ENCODE results near the gene OSBPL2. TPM values are rescaled to one million over a fixed set of nuclear protein-coding genes. Genes with fewer than 3 reads are reported as not detected.

OSBPL2 gene
- total RNA-seq, 2 experiments from 2014 or later, result 27.1 TPM

GRCh38 chr20:62273416-62273815, 35.1 kb downstream of the OSBPL2 start:
- Mint-ChIP-seq H3K4me3 (no peak overlapping the region), H3K27me3 (no peaks in the 10 kb centered on the region), H3K4me1 (no peaks in the 10 kb centered on the region), H3K27ac (no peak overlapping the region), H3K9me3 (ENCODE audit: low read depth) (no peaks in the 10 kb centered on the region), H3K36me3 (no peaks in the 10 kb centered on the region)
- CTCF ChIA-PET, result no interaction called here
- ATAC-seq (no peak), DNase-seq (no peak)

- H3K4me3 Mint-ChIP-seq, result no peak overlapping the region
- H3K36me3 Mint-ChIP-seq, result no peaks in the 10 kb centered on the region
- DNase-seq (no peak), ATAC-seq (no peak)
- no peak overlapping the region for H3K27ac Mint-ChIP-seq
- no peaks in the 10 kb centered on the region for H3K9me3 Mint-ChIP-seq (ENCODE audit: low read depth)
- CTCF ChIA-PET, result no interaction called here
- H3K4me1 Mint-ChIP-seq, result no peaks in the 10 kb centered on the region
- H3K27me3 Mint-ChIP-seq, result no peaks in the 10 kb centered on the region
Measured at GRCh38 chr20:62274332-62274950, 36.1 kb downstream of the OSBPL2 start.

GRCh38 chr20:62275219-62275618, 36.9 kb downstream of the OSBPL2 start:
- Mint-ChIP-seq H3K27me3 (no peaks in the 10 kb centered on the region), H3K36me3 (peaks cover 2% of the 10 kb centered on the region), H3K4me1 (no peaks in the 10 kb centered on the region), H3K27ac (no peak overlapping the region), H3K4me3 (no peak overlapping the region), H3K9me3 (ENCODE audit: low read depth) (no peaks in the 10 kb centered on the region)
- DNase-seq (no peak), ATAC-seq (no peak)
- CTCF ChIA-PET, result no interaction called here

- Mint-ChIP-seq H3K9me3 (ENCODE audit: low read depth) (no peaks in the 10 kb centered on the region), H3K4me1 (no peaks in the 10 kb centered on the region), H3K27me3 (no peaks in the 10 kb centered on the region), H3K36me3 (peaks cover 6% of the 10 kb centered on the region), H3K27ac (no peak overlapping the region), H3K4me3 (no peak overlapping the region)
- CTCF ChIA-PET, result no interaction called here
- ATAC-seq, result no peak
- no peak for DNase-seq
Measured at GRCh38 chr20:62276439-62276838, 38.1 kb downstream of the OSBPL2 start.

GRCh38 chr20:62277253-62277652, 38.9 kb downstream of the OSBPL2 start:
- Mint-ChIP-seq H3K27me3 (no peaks in the 10 kb centered on the region), H3K4me3 (no peak overlapping the region), H3K9me3 (ENCODE audit: low read depth) (no peaks in the 10 kb centered on the region), H3K36me3 (peaks cover 10% of the 10 kb centered on the region), H3K4me1 (no peaks in the 10 kb centered on the region), H3K27ac (no peak overlapping the region)
- ATAC-seq (no peak), DNase-seq (no peak)
- CTCF ChIA-PET, result no interaction called here

- Mint-ChIP-seq H3K4me3 (no peak overlapping the region), H3K36me3 (peaks cover 10% of the 10 kb centered on the region), H3K9me3 (ENCODE audit: low read depth) (no peaks in the 10 kb centered on the region), H3K27ac (no peak overlapping the region), H3K4me1 (no peaks in the 10 kb centered on the region), H3K27me3 (no peaks in the 10 kb centered on the region)
- DNase-seq (no peak), ATAC-seq (no peak)
- CTCF ChIA-PET, result no interaction called here
Measured at GRCh38 chr20:62280303-62280702, 42.0 kb downstream of the OSBPL2 start.

GRCh38 chr20:62281161-62281933, 43.0 kb downstream of the OSBPL2 start:
- CTCF ChIA-PET, result no interaction called here
- H3K36me3 Mint-ChIP-seq, result peaks cover 10% of the 10 kb centered on the region
- DNase-seq (no peak), ATAC-seq (no peak)
- H3K9me3 Mint-ChIP-seq (ENCODE audit: low read depth), result no peaks in the 10 kb centered on the region
- H3K27ac Mint-ChIP-seq, result no peak overlapping the region
- no peak overlapping the region for H3K4me3 Mint-ChIP-seq
- H3K27me3 Mint-ChIP-seq, result no peaks in the 10 kb centered on the region
- no peaks in the 10 kb centered on the region for H3K4me1 Mint-ChIP-seq

- ATAC-seq, result no peak
Measured at GRCh38 chr20:62282103-62282502, 43.8 kb downstream of the OSBPL2 start.

GRCh38 chr20:62282877-62283503, 44.7 kb downstream of the OSBPL2 start:
- H3K36me3 Mint-ChIP-seq, result peaks cover 10% of the 10 kb centered on the region
- no peak for DNase-seq
- no peaks in the 10 kb centered on the region for H3K4me1 Mint-ChIP-seq
- H3K27me3 Mint-ChIP-seq, result no peaks in the 10 kb centered on the region
- H3K27ac Mint-ChIP-seq, result no peak overlapping the region
- no peaks in the 10 kb centered on the region for H3K9me3 Mint-ChIP-seq (ENCODE audit: low read depth)
- CTCF ChIA-PET, result no interaction called here
- H3K4me3 Mint-ChIP-seq, result no peak overlapping the region
- no peak for ATAC-seq

More at GRCh38 chr20:62282103-62282502, 43.8 kb downstream of the OSBPL2 start:
- CTCF ChIA-PET, result no interaction called here
- Mint-ChIP-seq H3K36me3 (peaks cover 10% of the 10 kb centered on the region), H3K4me3 (no peak overlapping the region), H3K4me1 (no peaks in the 10 kb centered on the region), H3K9me3 (ENCODE audit: low read depth) (no peaks in the 10 kb centered on the region), H3K27ac (no peak overlapping the region), H3K27me3 (no peaks in the 10 kb centered on the region)
- no peak for DNase-seq

- CTCF ChIA-PET, result no interaction called here
- no peak for DNase-seq
- Mint-ChIP-seq H3K9me3 (ENCODE audit: low read depth) (no peaks in the 10 kb centered on the region), H3K36me3 (peaks cover 10% of the 10 kb centered on the region), H3K4me3 (no peak overlapping the region), H3K4me1 (no peaks in the 10 kb centered on the region), H3K27me3 (no peaks in the 10 kb centered on the region), H3K27ac (no peak overlapping the region)
- ATAC-seq, result no peak
Measured at GRCh38 chr20:62284448-62284847, 46.1 kb downstream of the OSBPL2 start.

- Mint-ChIP-seq H3K9me3 (ENCODE audit: low read depth) (no peaks in the 10 kb centered on the region), H3K36me3 (peaks cover 8% of the 10 kb centered on the region), H3K4me1 (no peaks in the 10 kb centered on the region), H3K4me3 (no peak overlapping the region), H3K27ac (no peak overlapping the region), H3K27me3 (no peaks in the 10 kb centered on the region)
- DNase-seq (no peak), ATAC-seq (no peak)
- CTCF ChIA-PET, result no interaction called here
Measured at GRCh38 chr20:62285151-62285550, 46.8 kb downstream of the OSBPL2 start.

- H3K27ac Mint-ChIP-seq, result no peak overlapping the region
- H3K4me3 Mint-ChIP-seq, result no peak overlapping the region
- no peak for ATAC-seq
- H3K27me3 Mint-ChIP-seq, result no peaks in the 10 kb centered on the region
- no peaks in the 10 kb centered on the region for H3K4me1 Mint-ChIP-seq
- no peaks in the 10 kb centered on the region for H3K9me3 Mint-ChIP-seq (ENCODE audit: low read depth)
- no peak for DNase-seq
- peaks cover 8% of the 10 kb centered on the region for H3K36me3 Mint-ChIP-seq
- CTCF ChIA-PET, result no interaction called here
Measured at GRCh38 chr20:62285722-62286121, 47.4 kb downstream of the OSBPL2 start.

- Mint-ChIP-seq H3K4me3 (no peak overlapping the region), H3K36me3 (peaks cover 2% of the 10 kb centered on the region)
- no peak for ATAC-seq
Measured at GRCh38 chr20:62286493-62287064, 48.3 kb downstream of the OSBPL2 start.

GRCh38 chr20:62287129-62287528, 48.8 kb downstream of the OSBPL2 start:
- Mint-ChIP-seq H3K27me3 (no peaks in the 10 kb centered on the region), H3K36me3 (no peaks in the 10 kb centered on the region), H3K4me1 (peaks cover 3% of the 10 kb centered on the region), H3K9me3 (ENCODE audit: low read depth) (no peaks in the 10 kb centered on the region), H3K4me3 (no peak overlapping the region), H3K27ac (no peak overlapping the region)
- CTCF ChIA-PET, result no interaction called here
- DNase-seq, result no peak
- ATAC-seq, result no peak

More at GRCh38 chr20:62286493-62287064, 48.3 kb downstream of the OSBPL2 start:
- H3K4me1 Mint-ChIP-seq, result peaks cover 1% of the 10 kb centered on the region
- no peaks in the 10 kb centered on the region for H3K27me3 Mint-ChIP-seq
- H3K9me3 Mint-ChIP-seq (ENCODE audit: low read depth), result no peaks in the 10 kb centered on the region
- DNase-seq, result no peak
- CTCF ChIA-PET, result no interaction called here
- H3K27ac Mint-ChIP-seq, result no peak overlapping the region
